ENCODE data around the gene BAIAP2L2.
"Not testable (repeated sequence)": the region's sequence is repeated elsewhere in the genome, so short reads cannot be mapped to it uniquely, and the experiment has no call there.

BAIAP2L2 gene

DNA sequence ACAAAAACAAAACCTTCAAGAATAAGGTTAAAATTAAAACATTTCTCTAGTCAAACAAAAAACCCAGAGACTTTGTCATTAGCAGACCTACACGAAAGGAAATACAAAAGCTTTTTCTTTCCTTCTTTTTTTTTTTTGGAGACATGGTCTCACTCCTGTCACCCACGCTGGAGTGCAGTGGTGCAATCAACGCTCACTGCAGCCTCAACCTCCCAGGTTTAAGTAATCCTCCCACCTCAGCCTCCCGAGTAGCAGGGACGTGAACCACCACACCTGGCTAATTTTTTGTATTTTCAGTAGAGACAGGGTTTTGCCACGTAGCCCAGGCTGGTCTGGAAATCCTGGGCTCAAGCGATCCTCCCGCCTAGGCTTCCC is 40.6 kb upstream of the BAIAP2L2 start:
- DNase-seq (ENCODE audit: low read depth in 1 of 2, low spot score in 1 of 2) = no peak
- Histone ChIP-seq H3K4me3 (replicated peaks; ENCODE audit: insufficient read depth, low read length) (no peak overlapping the region), H3K27me3 (ENCODE audit: insufficient read depth, poor library complexity, severe bottlenecking) (no peaks in the 10 kb centered on the region), H3K27ac (replicated peaks) (no peak overlapping the region)
- TF ChIP-seq CTCF (IDR thresholded peaks at IDR 0.05; ENCODE audit: insufficient read depth, low read length) (no peak), GABPA (IDR thresholded peaks at IDR 0.05; ENCODE audit: low read depth) (no peak), POLR2AphosphoS5 (IDR thresholded peaks at IDR 0.05; ENCODE audit: low read depth) (no peak), SPI1 (IDR thresholded peaks at IDR 0.05; ENCODE audit: borderline replicate concordance, low read depth) (no peak)
- TF ChIP-seq, protein P1, sequence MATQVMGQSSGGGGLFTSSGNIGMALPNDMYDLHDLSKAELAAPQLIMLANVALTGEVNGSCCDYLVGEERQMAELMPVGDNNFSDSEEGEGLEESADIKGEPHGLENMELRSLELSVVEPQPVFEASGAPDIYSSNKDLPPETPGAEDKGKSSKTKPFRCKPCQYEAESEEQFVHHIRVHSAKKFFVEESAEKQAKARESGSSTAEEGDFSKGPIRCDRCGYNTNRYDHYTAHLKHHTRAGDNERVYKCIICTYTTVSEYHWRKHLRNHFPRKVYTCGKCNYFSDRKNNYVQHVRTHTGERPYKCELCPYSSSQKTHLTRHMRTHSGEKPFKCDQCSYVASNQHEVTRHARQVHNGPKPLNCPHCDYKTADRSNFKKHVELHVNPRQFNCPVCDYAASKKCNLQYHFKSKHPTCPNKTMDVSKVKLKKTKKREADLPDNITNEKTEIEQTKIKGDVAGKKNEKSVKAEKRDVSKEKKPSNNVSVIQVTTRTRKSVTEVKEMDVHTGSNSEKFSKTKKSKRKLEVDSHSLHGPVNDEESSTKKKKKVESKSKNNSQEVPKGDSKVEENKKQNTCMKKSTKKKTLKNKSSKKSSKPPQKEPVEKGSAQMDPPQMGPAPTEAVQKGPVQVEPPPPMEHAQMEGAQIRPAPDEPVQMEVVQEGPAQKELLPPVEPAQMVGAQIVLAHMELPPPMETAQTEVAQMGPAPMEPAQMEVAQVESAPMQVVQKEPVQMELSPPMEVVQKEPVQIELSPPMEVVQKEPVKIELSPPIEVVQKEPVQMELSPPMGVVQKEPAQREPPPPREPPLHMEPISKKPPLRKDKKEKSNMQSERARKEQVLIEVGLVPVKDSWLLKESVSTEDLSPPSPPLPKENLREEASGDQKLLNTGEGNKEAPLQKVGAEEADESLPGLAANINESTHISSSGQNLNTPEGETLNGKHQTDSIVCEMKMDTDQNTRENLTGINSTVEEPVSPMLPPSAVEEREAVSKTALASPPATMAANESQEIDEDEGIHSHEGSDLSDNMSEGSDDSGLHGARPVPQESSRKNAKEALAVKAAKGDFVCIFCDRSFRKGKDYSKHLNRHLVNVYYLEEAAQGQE (IDR thresholded peaks at IDR 0.05; ENCODE audit: insufficient replicate concordance, low read depth) = no peak

DNA sequence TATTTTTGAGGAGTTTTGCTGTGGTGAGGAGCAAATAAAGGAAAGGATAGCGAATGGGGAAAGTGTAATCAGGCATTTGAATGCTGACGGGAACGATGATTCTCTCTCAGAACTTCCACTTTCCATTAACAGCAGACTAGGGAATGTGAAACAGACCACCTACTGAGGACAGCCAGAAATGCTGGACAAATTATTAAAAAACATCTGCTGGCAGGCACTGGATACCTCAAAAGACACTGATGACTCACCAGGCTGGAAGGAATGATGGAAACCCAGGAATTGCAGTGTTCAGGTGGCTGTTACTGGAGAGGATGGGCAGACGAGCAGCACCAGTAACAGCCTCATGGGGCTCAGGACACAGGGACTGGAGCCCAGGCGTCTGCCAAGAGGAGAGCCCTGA is 37.8 kb upstream of the BAIAP2L2 start:
- no peak for TF ChIP-seq CTCF (IDR thresholded peaks at IDR 0.05; ENCODE audit: insufficient read depth, low read length)
- no peak for TF ChIP-seq SPI1 (IDR thresholded peaks at IDR 0.05; ENCODE audit: borderline replicate concordance, low read depth)
- no peak for TF ChIP-seq GABPA (IDR thresholded peaks at IDR 0.05; ENCODE audit: low read depth)
- TF ChIP-seq, protein P1 (IDR thresholded peaks at IDR 0.05; ENCODE audit: insufficient replicate concordance, low read depth) = no peak
- no peak for TF ChIP-seq POLR2AphosphoS5 (IDR thresholded peaks at IDR 0.05; ENCODE audit: low read depth)
- Histone ChIP-seq H3K27me3 (ENCODE audit: insufficient read depth, poor library complexity, severe bottlenecking) (no peaks in the 10 kb centered on the region), H3K27ac (replicated peaks) (peak overlapping the region; percentile 15; the same call in 1 of the 2 replicates), H3K4me3 (replicated peaks; ENCODE audit: insufficient read depth, low read length) (no peak overlapping the region)
- no peak for DNase-seq (ENCODE audit: low read depth in 1 of 2, low spot score in 1 of 2)

DNA sequence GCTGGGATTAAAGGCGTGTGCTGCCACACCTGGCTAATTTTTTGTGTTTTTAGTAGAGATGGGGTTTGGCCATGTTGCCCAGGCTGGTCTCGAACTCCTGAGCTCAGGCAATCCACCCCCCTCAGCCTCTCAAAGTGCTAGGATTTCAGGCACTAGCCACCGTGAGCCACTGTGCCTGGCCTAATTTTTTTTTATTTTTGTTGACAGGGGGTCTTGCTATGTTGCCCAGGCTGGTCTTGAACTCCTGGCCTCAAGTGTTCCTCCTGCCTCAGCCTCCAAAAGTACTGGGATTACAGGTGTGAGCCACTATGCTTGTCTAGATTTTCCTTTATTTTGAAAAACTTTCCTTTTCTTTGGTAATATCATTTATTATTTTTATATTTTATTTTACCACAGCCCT is 35.7 kb upstream of the BAIAP2L2 start:
- H3K27me3 ChIP-seq (ENCODE audit: insufficient read depth, poor library complexity, severe bottlenecking); H3K27ac ChIP-seq (replicated peaks); H3K4me3 ChIP-seq (replicated peaks; ENCODE audit: insufficient read depth, low read length); DNase-seq (ENCODE audit: low read depth in 1 of 2, low spot score in 1 of 2): not testable (repeated sequence)

GRCh38 chr22:38144025-38144405 is 33.5 kb upstream of the BAIAP2L2 start:
- DNase-seq (ENCODE audit: low read depth in 1 of 2, low spot score in 1 of 2) = no peak
- Histone ChIP-seq H3K27ac (replicated peaks) (no peak overlapping the region), H3K4me3 (replicated peaks; ENCODE audit: insufficient read depth, low read length) (no peak overlapping the region), H3K27me3 (ENCODE audit: insufficient read depth, poor library complexity, severe bottlenecking) (no peaks in the 10 kb centered on the region)
- TF ChIP-seq POLR2AphosphoS5 (IDR thresholded peaks at IDR 0.05; ENCODE audit: low read depth) = no peak
- TF ChIP-seq SPI1 (IDR thresholded peaks at IDR 0.05; ENCODE audit: borderline replicate concordance, low read depth) = no peak
- TF ChIP-seq, protein P1 (IDR thresholded peaks at IDR 0.05; ENCODE audit: insufficient replicate concordance, low read depth) = no peak
- no peak for TF ChIP-seq GABPA (IDR thresholded peaks at IDR 0.05; ENCODE audit: low read depth)
- TF ChIP-seq CTCF (IDR thresholded peaks at IDR 0.05; ENCODE audit: insufficient read depth, low read length) = no peak

Data from HL-60 (cell line).